ENCODE results near the gene PYCR2. TPM values are rescaled to one million over a fixed set of nuclear protein-coding genes. Genes with fewer than 3 reads are reported as not detected.
"Not testable (repeated sequence)": the region's sequence is repeated elsewhere in the genome, so short reads cannot be mapped to it uniquely, and the experiment has no call there.

The PYCR2 gene
- total RNA-seq, 1 donor from 2014 or later, result 54.8 TPM

GRCh38 chr1:225931270-225932136 lies 7.5 kb upstream of the PYCR2 start:
- Mint-ChIP-seq H3K9me3 (ENCODE audit: low read depth) (no peaks in the 10 kb centered on the region), H3K36me3 (ENCODE audit: insufficient read depth) (no peaks in the 10 kb centered on the region), H3K4me1 (ENCODE audit: low read depth) (no peaks in the 10 kb centered on the region), H3K4me3 (ENCODE audit: low read depth) (no peak overlapping the region), H3K27me3 (no peaks in the 10 kb centered on the region), H3K27ac (no peak overlapping the region)
- no peak for TF ChIP-seq CTCF (IDR thresholded peaks at IDR 0.05; ENCODE audit: unreplicated experiment)
- no peak for DNase-seq (ENCODE audit: low spot score, unreplicated experiment)

- no peak for DNase-seq (ENCODE audit: low spot score, unreplicated experiment)
- Mint-ChIP-seq H3K36me3 (ENCODE audit: insufficient read depth) (no peaks in the 10 kb centered on the region), H3K27me3 (no peaks in the 10 kb centered on the region), H3K27ac (no peak overlapping the region), H3K4me1 (ENCODE audit: low read depth) (no peaks in the 10 kb centered on the region), H3K4me3 (ENCODE audit: low read depth) (no peak overlapping the region), H3K9me3 (ENCODE audit: low read depth) (no peaks in the 10 kb centered on the region)
- TF ChIP-seq CTCF (IDR thresholded peaks at IDR 0.05; ENCODE audit: unreplicated experiment), result no peak
Measured at GRCh38 chr1:225930566-225930965, 6.5 kb upstream of the PYCR2 start.

- DNase-seq (ENCODE audit: low spot score, unreplicated experiment); H3K4me1 Mint-ChIP-seq (ENCODE audit: low read depth); H3K36me3 Mint-ChIP-seq (ENCODE audit: insufficient read depth); H3K4me3 Mint-ChIP-seq (ENCODE audit: low read depth); H3K27ac Mint-ChIP-seq; H3K9me3 Mint-ChIP-seq (ENCODE audit: low read depth); H3K27me3 Mint-ChIP-seq: not testable (repeated sequence)
Measured at GRCh38 chr1:225929462-225929861, 5.4 kb upstream of the PYCR2 start.

GRCh38 chr1:225928186-225929175 lies 4.4 kb upstream of the PYCR2 start:
- Mint-ChIP-seq H3K36me3 (ENCODE audit: insufficient read depth) (no peaks in the 10 kb centered on the region), H3K4me1 (ENCODE audit: low read depth) (no peaks in the 10 kb centered on the region), H3K9me3 (ENCODE audit: low read depth) (no peaks in the 10 kb centered on the region), H3K4me3 (ENCODE audit: low read depth) (no peak overlapping the region), H3K27ac (no peak overlapping the region), H3K27me3 (no peaks in the 10 kb centered on the region)
- no peak for DNase-seq (ENCODE audit: low spot score, unreplicated experiment)
- no peak for TF ChIP-seq CTCF (IDR thresholded peaks at IDR 0.05; ENCODE audit: unreplicated experiment)

GRCh38 chr1:225926551-225927113 lies 2.6 kb upstream of the PYCR2 start:
- Mint-ChIP-seq H3K9me3 (ENCODE audit: low read depth) (no peaks in the 10 kb centered on the region), H3K36me3 (ENCODE audit: insufficient read depth) (no peaks in the 10 kb centered on the region), H3K4me1 (ENCODE audit: low read depth) (peaks cover 6% of the 10 kb centered on the region), H3K27ac (peak overlapping the region; percentile 47), H3K4me3 (ENCODE audit: low read depth) (no peak overlapping the region), H3K27me3 (no peaks in the 10 kb centered on the region)
- no peak for DNase-seq (ENCODE audit: low spot score, unreplicated experiment)
- TF ChIP-seq CTCF (IDR thresholded peaks at IDR 0.05; ENCODE audit: unreplicated experiment), result no peak

Data from progenitor cell of endocrine pancreas (in vitro differentiated cells).